D341Med (cell line): ENCODE results near the gene VTN.

Experiments
- DNase-seq: peaks from one replicate; pipeline ENCODE4 v3.0.0; 2012; ENCODE audit warnings: low spot score

VTN gene

GRCh38 chr17:28368915-28369683 lies 1.0 kb downstream of the VTN start:
- no peak for DNase-seq

GRCh38 chr17:28368306-28368831 lies 1.7 kb downstream of the VTN start:
- no peak for DNase-seq

- DNase-seq = peak; percentile 21
These were observed 2.3 kb downstream of the VTN start for GRCh38 chr17:28367641-28368305.

GRCh38 chr17:28366605-28367004 lies 3.5 kb downstream of the VTN start:
- DNase-seq = no peak

GRCh38 chr17:28365487-28365886 lies 4.6 kb downstream of the VTN start:
- DNase-seq = peak; percentile 30

GRCh38 chr17:28364665-28365363 lies 5.3 kb downstream of the VTN start, which contains the start of gene SEBOX:
Gene SEBOX, minus strand, starts transcription at chr17:28365199. Its CDS starts 48 bp downstream, at chr17:28365151.
- DNase-seq = peak; percentile 22

GRCh38 chr17:28363776-28364650 lies 6.1 kb downstream of the VTN start:
- no peak for DNase-seq

- peak; percentile 77 for DNase-seq
These were observed 6.9 kb downstream of the VTN start for GRCh38 chr17:28363186-28363585.

GRCh38 chr17:28357901-28358197 lies 12.3 kb downstream of the VTN start:
- DNase-seq = no peak

GRCh38 chr17:28357061-28357900 lies 12.8 kb downstream of the VTN start, which contains the start of gene POLDIP2:
Gene POLDIP2, minus strand, starts transcription at chr17:28357527. Its CDS starts 79 bp downstream, at chr17:28357448.
- peak; percentile 100 for DNase-seq

- DNase-seq = no peak
These were observed 19.8 kb downstream of the VTN start for GRCh38 chr17:28350271-28350670.

- DNase-seq = no peak
These were observed 21.1 kb downstream of the VTN start for GRCh38 chr17:28348979-28349378.

GRCh38 chr17:28347261-28347891 lies 22.7 kb downstream of the VTN start:
- no peak for DNase-seq

- DNase-seq = peak; percentile 57
These were observed 23.3 kb downstream of the VTN start for GRCh38 chr17:28346746-28347246.

GRCh38 chr17:28346199-28346580 lies 23.9 kb downstream of the VTN start:
- DNase-seq = no peak

GRCh38 chr17:28345419-28346198 lies 24.5 kb downstream of the VTN start:
- peak; percentile 34 for DNase-seq

- no peak for DNase-seq
These were observed 25.6 kb downstream of the VTN start for GRCh38 chr17:28344435-28344901.

- no peak for DNase-seq
These were observed 26.1 kb downstream of the VTN start for GRCh38 chr17:28344011-28344410.

- DNase-seq = no peak
These were observed 26.6 kb downstream of the VTN start for GRCh38 chr17:28343491-28343932.
